ENCODE measurements around the gene DNAJC5. TPM values are rescaled to one million over a fixed set of nuclear protein-coding genes. Genes with fewer than 3 reads are reported as not detected.

Gene DNAJC5
- total and polyA plus RNA-seq, 2 experiments from 2014 or later: 7.1 to 33.5 TPM

DNA sequence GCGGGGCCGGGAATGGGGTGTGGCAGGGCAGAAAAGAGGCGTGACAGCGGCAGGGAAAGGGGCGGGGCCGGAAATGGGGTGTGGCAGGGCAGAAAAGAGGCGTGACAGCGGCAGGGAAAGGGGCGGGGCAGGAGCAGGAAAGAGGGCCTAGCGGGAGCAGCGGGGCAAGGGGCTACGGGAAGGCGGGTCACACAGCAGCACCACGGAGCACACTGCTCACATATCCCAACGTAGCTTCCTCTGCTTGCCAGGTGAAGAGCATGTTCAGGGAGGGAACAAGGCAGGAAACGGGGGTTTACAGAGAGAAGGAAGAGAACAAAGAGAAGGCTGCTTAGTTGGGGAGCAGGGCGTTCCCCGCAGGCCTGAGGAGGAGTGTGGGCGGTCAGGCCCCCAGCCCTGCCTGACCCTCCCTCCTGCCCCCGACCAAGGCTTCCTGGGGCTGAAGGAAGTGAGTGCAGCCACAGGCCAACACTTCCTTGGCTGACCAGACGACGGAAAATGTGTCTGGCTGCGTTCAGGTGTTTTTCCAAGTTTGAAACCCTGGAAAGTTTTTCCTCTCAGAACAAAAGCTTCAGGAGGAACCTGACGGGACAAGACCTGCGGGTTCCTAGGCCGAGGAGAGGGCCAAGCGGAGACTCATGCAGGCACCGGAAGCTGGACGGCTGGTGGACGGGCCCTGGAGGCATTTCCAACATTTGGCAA is 47.5 kb downstream of the DNAJC5 start:
- Histone ChIP-seq H2AFZ (no peak overlapping the region), H3K4me3 (peak overlapping the region; percentile 46), H3K27ac (ENCODE audit: low read depth) (peak overlapping the region; percentile 96), H4K20me1 (replicated peaks; ENCODE audit: insufficient read depth) (peaks cover 8% of the 10 kb centered on the region), H3K4me1 (ENCODE audit: insufficient read depth) (peaks cover 10% of the 10 kb centered on the region; the same call in 1 of the 2 replicates), H3K79me2 (replicated peaks; ENCODE audit: insufficient read depth) (peaks cover 9% of the 10 kb centered on the region), H3K36me3 (ENCODE audit: insufficient read depth) (no peaks in the 10 kb centered on the region), H3K9me2 (ENCODE audit: insufficient read depth) (no peaks in the 10 kb centered on the region), H3K4me2 (peak overlapping the region; percentile 73), H3K27me3 (ENCODE audit: insufficient read depth) (no peaks in the 10 kb centered on the region), H3F3A (replicated peaks; ENCODE audit: low read depth) (peaks cover 39% of the 10 kb centered on the region)
- DNase-seq (ENCODE audit: low spot score) (peak; percentile 96), ATAC-seq (peak; percentile 12)
- Mint-ChIP-seq H3K4me3 (peak overlapping the region; percentile 69), H3K27ac (peak overlapping the region; percentile 96), H3K36me3 (ENCODE audit: low read depth) (peaks cover 20% of the 10 kb centered on the region), H3K9me3 (no peaks in the 10 kb centered on the region), H3K27me3 (ENCODE audit: insufficient read depth, low read depth, poor library complexity) (peaks cover 25% of the 10 kb centered on the region), H3K4me1 (peaks cover 9% of the 10 kb centered on the region)
- TF ChIP-seq ZNF331 (CRISPR knock-in tag; IDR thresholded peaks at IDR 0.05; ENCODE audit: low read depth) (no peak), POLR2AphosphoS5 (IDR thresholded peaks at IDR 0.05; ENCODE audit: low read depth) (peak; percentile 82), JUNB (IDR thresholded peaks at IDR 0.05; ENCODE audit: unreplicated experiment) (no peak)
- TF ChIP-seq, protein P1, sequence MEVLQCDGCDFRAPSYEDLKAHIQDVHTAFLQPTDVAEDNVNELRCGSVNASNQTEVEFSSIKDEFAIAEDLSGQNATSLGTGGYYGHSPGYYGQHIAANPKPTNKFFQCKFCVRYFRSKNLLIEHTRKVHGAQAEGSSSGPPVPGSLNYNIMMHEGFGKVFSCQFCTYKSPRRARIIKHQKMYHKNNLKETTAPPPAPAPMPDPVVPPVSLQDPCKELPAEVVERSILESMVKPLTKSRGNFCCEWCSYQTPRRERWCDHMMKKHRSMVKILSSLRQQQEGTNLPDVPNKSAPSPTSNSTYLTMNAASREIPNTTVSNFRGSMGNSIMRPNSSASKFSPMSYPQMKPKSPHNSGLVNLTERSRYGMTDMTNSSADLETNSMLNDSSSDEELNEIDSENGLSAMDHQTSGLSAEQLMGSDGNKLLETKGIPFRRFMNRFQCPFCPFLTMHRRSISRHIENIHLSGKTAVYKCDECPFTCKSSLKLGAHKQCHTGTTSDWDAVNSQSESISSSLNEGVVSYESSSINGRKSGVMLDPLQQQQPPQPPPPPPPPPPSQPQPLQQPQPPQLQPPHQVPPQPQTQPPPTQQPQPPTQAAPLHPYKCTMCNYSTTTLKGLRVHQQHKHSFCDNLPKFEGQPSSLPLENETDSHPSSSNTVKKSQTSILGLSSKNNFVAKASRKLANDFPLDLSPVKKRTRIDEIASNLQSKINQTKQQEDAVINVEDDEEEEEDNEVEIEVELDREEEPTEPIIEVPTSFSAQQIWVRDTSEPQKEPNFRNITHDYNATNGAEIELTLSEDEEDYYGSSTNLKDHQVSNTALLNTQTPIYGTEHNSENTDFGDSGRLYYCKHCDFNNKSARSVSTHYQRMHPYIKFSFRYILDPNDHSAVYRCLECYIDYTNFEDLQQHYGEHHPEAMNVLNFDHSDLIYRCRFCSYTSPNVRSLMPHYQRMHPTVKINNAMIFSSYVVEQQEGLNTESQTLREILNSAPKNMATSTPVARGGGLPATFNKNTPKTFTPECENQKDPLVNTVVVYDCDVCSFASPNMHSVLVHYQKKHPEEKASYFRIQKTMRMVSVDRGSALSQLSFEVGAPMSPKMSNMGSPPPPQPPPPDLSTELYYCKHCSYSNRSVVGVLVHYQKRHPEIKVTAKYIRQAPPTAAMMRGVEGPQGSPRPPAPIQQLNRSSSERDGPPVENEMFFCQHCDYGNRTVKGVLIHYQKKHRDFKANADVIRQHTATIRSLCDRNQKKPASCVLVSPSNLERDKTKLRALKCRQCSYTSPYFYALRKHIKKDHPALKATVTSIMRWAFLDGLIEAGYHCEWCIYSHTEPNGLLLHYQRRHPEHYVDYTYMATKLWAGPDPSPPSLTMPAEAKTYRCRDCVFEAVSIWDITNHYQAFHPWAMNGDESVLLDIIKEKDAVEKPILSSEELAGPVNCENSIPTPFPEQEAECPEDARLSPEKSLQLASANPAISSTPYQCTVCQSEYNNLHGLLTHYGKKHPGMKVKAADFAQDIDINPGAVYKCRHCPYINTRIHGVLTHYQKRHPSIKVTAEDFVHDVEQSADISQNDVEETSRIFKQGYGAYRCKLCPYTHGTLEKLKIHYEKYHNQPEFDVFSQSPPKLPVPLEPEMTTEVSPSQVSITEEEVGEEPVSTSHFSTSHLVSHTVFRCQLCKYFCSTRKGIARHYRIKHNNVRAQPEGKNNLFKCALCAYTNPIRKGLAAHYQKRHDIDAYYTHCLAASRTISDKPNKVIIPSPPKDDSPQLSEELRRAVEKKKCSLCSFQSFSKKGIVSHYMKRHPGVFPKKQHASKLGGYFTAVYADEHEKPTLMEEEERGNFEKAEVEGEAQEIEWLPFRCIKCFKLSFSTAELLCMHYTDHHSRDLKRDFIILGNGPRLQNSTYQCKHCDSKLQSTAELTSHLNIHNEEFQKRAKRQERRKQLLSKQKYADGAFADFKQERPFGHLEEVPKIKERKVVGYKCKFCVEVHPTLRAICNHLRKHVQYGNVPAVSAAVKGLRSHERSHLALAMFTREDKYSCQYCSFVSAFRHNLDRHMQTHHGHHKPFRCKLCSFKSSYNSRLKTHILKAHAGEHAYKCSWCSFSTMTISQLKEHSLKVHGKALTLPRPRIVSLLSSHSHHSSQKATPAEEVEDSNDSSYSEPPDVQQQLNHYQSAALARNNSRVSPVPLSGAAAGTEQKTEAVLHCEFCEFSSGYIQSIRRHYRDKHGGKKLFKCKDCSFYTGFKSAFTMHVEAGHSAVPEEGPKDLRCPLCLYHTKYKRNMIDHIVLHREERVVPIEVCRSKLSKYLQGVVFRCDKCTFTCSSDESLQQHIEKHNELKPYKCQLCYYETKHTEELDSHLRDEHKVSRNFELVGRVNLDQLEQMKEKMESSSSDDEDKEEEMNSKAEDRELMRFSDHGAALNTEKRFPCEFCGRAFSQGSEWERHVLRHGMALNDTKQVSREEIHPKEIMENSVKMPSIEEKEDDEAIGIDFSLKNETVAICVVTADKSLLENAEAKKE (CRISPR knock-in tag; IDR thresholded peaks at IDR 0.05): no peak
